Measurements from ENCODE around the gene RRP7A.
"Not testable (repeated sequence)": the region's sequence is repeated elsewhere in the genome, so short reads cannot be mapped to it uniquely, and the experiment has no call there.

- TF ChIP-seq CTCF (IDR thresholded peaks at IDR 0.05 in 2 of 3, conservative IDR thresholded peaks at IDR 0.05 in 1 of 3; ENCODE audit: borderline replicate concordance in 1 of 3, insufficient read depth in 1 of 3, low read depth in 2 of 3, low read length in 2 of 3); FOSL1 (IDR thresholded peaks at IDR 0.05; ENCODE audit: low read depth); EZH2 (IDR thresholded peaks at IDR 0.05); JUND (IDR thresholded peaks at IDR 0.05); RAD21 (IDR thresholded peaks at IDR 0.05; ENCODE audit: low read depth): not testable (repeated sequence)
These were observed 715 bp downstream of the RRP7A start for GRCh38 chr22:42518638-42519524.

All from HCT116 (cell line).